ENCODE data around the gene BCAS3. TPM values are rescaled to one million over a fixed set of nuclear protein-coding genes. Genes with fewer than 3 reads are reported as not detected.
A peak's percentile ranks its signal among the peaks of the same experiment; 100 is the strongest.
"Not testable (repeated sequence)": the region's sequence is repeated elsewhere in the genome, so short reads cannot be mapped to it uniquely, and the experiment has no call there.

Gene BCAS3
- total and polyA plus RNA-seq, 11 donors = 4.5 to 23.5 (median 17.9) TPM

GRCh38 chr17:61239327-61239726 is 561.7 kb downstream of the BCAS3 start:
- H3K4me1 ChIP-seq = peaks cover 0 to 25% (median 3%) of the 10 kb centered on the region in 12 donors
- WGBS, 4 donors = 72 to 87% (median 78%) methylated on average over 2 of the region's 2 CpGs
- intact Hi-C loops (cut with DNase I) = no loop called here
- H3K9me3 ChIP-seq = peaks cover 0 to 4% (median 0%) of the 10 kb centered on the region in 12 donors
- ATAC-seq (no peak), DNase-seq (no peak)
- H3K4me3 ChIP-seq = no peak overlapping the region
- no peak for TF ChIP-seq CTCF (IDR thresholded peaks at IDR 0.05)
- no peaks in the 10 kb centered on the region for H3K36me3 ChIP-seq
- H3K27me3 ChIP-seq = no peaks in the 10 kb centered on the region
- peak overlapping the region in 1 of 12 donors; percentile 39 for H3K27ac ChIP-seq

GRCh38 chr17:61239953-61240352 is 562.3 kb downstream of the BCAS3 start:
- peaks cover 0 to 4% (median 0%) of the 10 kb centered on the region in 12 donors for H3K9me3 ChIP-seq
- no peaks in the 10 kb centered on the region for H3K36me3 ChIP-seq
- 93 to 98% (median 97%) methylated on average over 1 of the region's 1 CpG for WGBS, 4 donors
- H3K4me3 ChIP-seq = no peak overlapping the region
- ATAC-seq = no peak
- TF ChIP-seq POLR2A (IDR thresholded peaks at IDR 0.05) (no peak), CTCF (IDR thresholded peaks at IDR 0.05) (no peak)
- H3K27me3 ChIP-seq = no peaks in the 10 kb centered on the region
- peaks cover 0 to 25% (median 2%) of the 10 kb centered on the region in 12 donors for H3K4me1 ChIP-seq
- H3K27ac ChIP-seq = peak overlapping the region in 4 of 12 donors; percentile 6 to 49 (median 22)
- intact Hi-C loops (cut with DNase I) = no loop called here
- DNase-seq = no peak

- H3K27ac ChIP-seq = peak overlapping the region in 3 of 12 donors; percentile 6 to 49 (median 13)
- no peak overlapping the region for H3K4me3 ChIP-seq
- ATAC-seq = no peak
- WGBS, 4 donors = 87 to 89% (median 88%) methylated on average over 5 of the region's 5 CpGs
- H3K36me3 ChIP-seq = no peaks in the 10 kb centered on the region
- TF ChIP-seq CTCF (IDR thresholded peaks at IDR 0.05) = no peak
- DNase-seq = no peak
- no peaks in the 10 kb centered on the region for H3K27me3 ChIP-seq
- intact Hi-C loops (cut with DNase I) = no loop called here
- peaks cover 0 to 4% (median 0%) of the 10 kb centered on the region in 12 donors for H3K9me3 ChIP-seq
- peaks cover 0 to 16% (median 0%) of the 10 kb centered on the region in 12 donors for H3K4me1 ChIP-seq
These were observed 563.3 kb downstream of the BCAS3 start for GRCh38 chr17:61240851-61241468.

GRCh38 chr17:61244988-61245387 is 567.3 kb downstream of the BCAS3 start:
- not testable (repeated sequence) for H3K4me3 ChIP-seq, H3K9me3 ChIP-seq, ATAC-seq, H3K27ac ChIP-seq, H3K27me3 ChIP-seq, DNase-seq, H3K36me3 ChIP-seq
- H3K4me1 ChIP-seq = peaks cover 0 to 25% (median 11%) of the 10 kb centered on the region in 12 donors
- intact Hi-C loops (cut with DNase I) = loop anchor here in 1 of 10 donors (5.0 kb wide), 1 partner anchor 33 kb away; no protein-coding TSS in a partner anchor
- WGBS, 4 donors = 84 to 86% (median 84%) methylated on average over 8 of the region's 8 CpGs

Data from heart left ventricle (tissue), 16 donors.